GM19468 (cell line): Measurements from ENCODE around the gene ATAD1.

Experiments
- ATAC-seq: cut with Tn5 transposase; IDR thresholded peaks from one replicate; pipeline ENCODE4 v1.9.1; 2021; ENCODE audit warnings: mild to moderate bottlenecking, moderate library complexity, moderate number of reproducible peaks; ENCODE audit not compliant: unreplicated experiment; ENCODE audit errors: extremely low read depth

The ATAD1 gene

GRCh38 chr10:87723500-87723899 lies 94.5 kb downstream of the ATAD1 start:
- no peak for ATAC-seq

- no peak for ATAC-seq
Observed at GRCh38 chr10:87722716-87723115, 95.3 kb downstream of the ATAD1 start.

- ATAC-seq = no peak
Observed at GRCh38 chr10:87721781-87722180, 96.2 kb downstream of the ATAD1 start.

- no peak for ATAC-seq
Observed at GRCh38 chr10:87720665-87721064, 97.4 kb downstream of the ATAD1 start.

GRCh38 chr10:87716348-87716670 lies 101.7 kb downstream of the ATAD1 start:
- no peak for ATAC-seq

GRCh38 chr10:87715552-87716347 lies 102.3 kb downstream of the ATAD1 start:
- ATAC-seq = no peak

GRCh38 chr10:87713707-87714106 lies 104.3 kb downstream of the ATAD1 start:
- ATAC-seq = no peak

GRCh38 chr10:87712913-87713616 lies 105.0 kb downstream of the ATAD1 start:
- no peak for ATAC-seq

GRCh38 chr10:87707254-87707653 lies 110.8 kb downstream of the ATAD1 start:
- ATAC-seq = no peak

GRCh38 chr10:87706731-87707130 lies 111.3 kb downstream of the ATAD1 start:
- ATAC-seq = no peak

GRCh38 chr10:87705339-87705738 lies 112.7 kb downstream of the ATAD1 start:
- no peak for ATAC-seq

- no peak for ATAC-seq
Observed at GRCh38 chr10:87703771-87704170, 114.3 kb downstream of the ATAD1 start.

- no peak for ATAC-seq
Observed at GRCh38 chr10:87702973-87703294, 115.1 kb downstream of the ATAD1 start.

- ATAC-seq = no peak
Observed at GRCh38 chr10:87702260-87702972, 115.6 kb downstream of the ATAD1 start.
